ENCODE measurements around the gene KIAA1143. TPM values are rescaled to one million over a fixed set of nuclear protein-coding genes. Genes with fewer than 3 reads are reported as not detected.

The KIAA1143 gene
- total and polyA plus RNA-seq, 9 of the 15 experiments (the other 6 are each of a cell fraction or from before 2014, with no cell fraction given) = 25.6 to 72.0 (median 42.2) TPM

GRCh38 chr3:44734646-44735168 lies 26.7 kb downstream of the KIAA1143 start (continued):
- no peak for TF ChIP-seq JUND (IDR thresholded peaks at IDR 0.05; ENCODE audit: borderline replicate concordance, low read depth, low read length)
- TF ChIP-seq JUND (tag; IDR thresholded peaks at IDR 0.05; ENCODE audit: borderline replicate concordance, low read depth, low read length) = no peak
- TF ChIP-seq CLOCK (CRISPR knock-in tag; IDR thresholded peaks at IDR 0.05; ENCODE audit: borderline replicate concordance) = no peak
- no peak for TF ChIP-seq ILF3 (IDR thresholded peaks at IDR 0.05; ENCODE audit: borderline replicate concordance)

GRCh38 chr3:44729384-44729910 lies 32.0 kb downstream of the KIAA1143 start, which contains the start of gene ZNF501:
ZNF501 (plus strand) TSS chr3:44729635; CDS start chr3:44734422, 4,787 bp downstream.
- H3K4me3 ChIP-seq = peak within 1 kb of the TSS; percentile 62
- in situ Hi-C loops (cut with MboI) = no loop called here
- FAIRE-seq (peak; percentile 83), DNase-seq (ENCODE audit: extremely low read depth in 1 of 4, low spot score in 3 of 4) (peak; percentile 92 to 96 (median 94)), ATAC-seq (peak; percentile 100)
- CTCF ChIA-PET (ENCODE audit: low intra/inter-chr PET ratio) = no interaction called here
- no peaks in the 10 kb centered on the region for H4K20me1 ChIP-seq (replicated peaks; ENCODE audit: control insufficient read depth, insufficient read depth, low read length)
- no peaks in the 10 kb centered on the region for H3K79me2 ChIP-seq (ENCODE audit: control insufficient read depth, insufficient read depth, low read length)
- BruUV-seq (replicated peaks) = no TSS peak
- peaks cover 21% of the 10 kb centered on the region for H3K9me3 ChIP-seq (replicated peaks; ENCODE audit: control insufficient read depth, insufficient read depth, low read depth, low read length)
- H3K27ac ChIP-seq (ENCODE audit: extremely low read depth, low read depth, low read length) = peak within 1 kb of the TSS; percentile 52
- H3K9me1 ChIP-seq (ENCODE audit: control insufficient read depth, insufficient read depth, low read length) = no peaks in the 10 kb centered on the region
- peaks cover 0 to 6% of the 10 kb centered on the region in 2 experiments; a peak in 2 of 5 replicates for H3K4me1 ChIP-seq (replicated peaks in 1 of 2; ENCODE audit: control insufficient read depth in 2 of 2, insufficient read depth in 2 of 2, low read length in 2 of 2)
- no peaks in the 10 kb centered on the region for H3K27me3 ChIP-seq (ENCODE audit: control insufficient read depth in 2 of 2, insufficient read depth in 2 of 2, low read length in 2 of 2)
- POLR2A ChIA-PET = interaction anchor here (0.6 to 1.9 kb wide), 11 partner anchors 11 to 501 kb away, joined by 3 to 7 read pairs (median 4); partner anchors contain the start of genes KIAA1143, KIF15, ZNF35 and ZNF502
- intact Hi-C loops (cut with micrococcal nuclease) = loop anchor here (1.0 kb wide), 1 partner anchor 17 kb away; the partner anchor contains the start of gene ZNF502
- H3K4me2 ChIP-seq (ENCODE audit: insufficient read depth, low read length) = peak within 1 kb of the TSS; percentile 95
- H3K9ac ChIP-seq (ENCODE audit: insufficient read depth in 1 of 2, low read depth in 2 of 2, low read length in 2 of 2) = peak within 1 kb of the TSS; percentile 72 to 90
- WGBS (ENCODE audit: insufficient coverage, low coverage, missing lambda C conversion rate) = 5% methylated on average over 46 of the region's 46 CpGs
- peak within 1 kb of the TSS; percentile 97 for H2AFZ ChIP-seq (ENCODE audit: low read depth, low read length)
- no peaks in the 10 kb centered on the region for H3K36me3 ChIP-seq (ENCODE audit: control insufficient read depth, insufficient read depth, low read length)
- TF ChIP-seq BRD4 (IDR thresholded peaks at IDR 0.05) = peak; percentile 79; the same call in 1 of the 2 replicates
- peak; percentile 52 for TF ChIP-seq SPI1 (IDR thresholded peaks at IDR 0.05; ENCODE audit: borderline replicate concordance, low read depth, low read length)
- peak; percentile 55; the same call in 1 of the 2 replicates for TF ChIP-seq MBD2 (IDR thresholded peaks at IDR 0.05; ENCODE audit: borderline replicate concordance, low read depth)
- peak; percentile 100 for TF ChIP-seq CREM (IDR thresholded peaks at IDR 0.05; ENCODE audit: low read depth)
- no peak for TF ChIP-seq STAT5A (IDR thresholded peaks at IDR 0.05; ENCODE audit: borderline replicate concordance, low read length)
- TF ChIP-seq POLR2G (IDR thresholded peaks at IDR 0.05; ENCODE audit: low read depth, low read length) = peak; percentile 96
- TF ChIP-seq ARID1B (IDR thresholded peaks at IDR 0.05) = peak; percentile 10; the same call in 1 of the 2 replicates
- TF ChIP-seq, protein P1, sequence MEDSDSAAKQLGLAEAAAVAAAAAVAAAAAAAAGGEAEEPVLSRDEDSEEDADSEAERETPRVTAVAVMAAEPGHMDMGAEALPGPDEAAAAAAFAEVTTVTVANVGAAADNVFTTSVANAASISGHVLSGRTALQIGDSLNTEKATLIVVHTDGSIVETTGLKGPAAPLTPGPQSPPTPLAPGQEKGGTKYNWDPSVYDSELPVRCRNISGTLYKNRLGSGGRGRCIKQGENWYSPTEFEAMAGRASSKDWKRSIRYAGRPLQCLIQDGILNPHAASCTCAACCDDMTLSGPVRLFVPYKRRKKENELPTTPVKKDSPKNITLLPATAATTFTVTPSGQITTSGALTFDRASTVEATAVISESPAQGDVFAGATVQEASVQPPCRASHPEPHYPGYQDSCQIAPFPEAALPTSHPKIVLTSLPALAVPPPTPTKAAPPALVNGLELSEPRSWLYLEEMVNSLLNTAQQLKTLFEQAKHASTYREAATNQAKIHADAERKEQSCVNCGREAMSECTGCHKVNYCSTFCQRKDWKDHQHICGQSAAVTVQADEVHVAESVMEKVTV (CRISPR knock-in tag; IDR thresholded peaks at IDR 0.05) = no peak
- no peak for TF ChIP-seq ZFP30 (CRISPR knock-in tag; IDR thresholded peaks at IDR 0.05; ENCODE audit: borderline replicate concordance)
- 0 out of 2 replicates have a peak, but pooled peaks have one; percentile 17 for TF ChIP-seq HDAC2 (IDR thresholded peaks at IDR 0.05)
- TF ChIP-seq YY1 (IDR thresholded peaks at IDR 0.05; ENCODE audit: borderline replicate concordance in 1 of 3, control insufficient read depth in 1 of 3, extremely low read depth in 1 of 3, insufficient read depth in 3 of 3, insufficient read length in 1 of 3, insufficient replicate concordance in 2 of 3, low read depth in 1 of 3, low read length in 2 of 3) = peak in 2 of 3 experiments; percentile 44 to 70
- TF ChIP-seq HIVEP1 (CRISPR knock-in tag; IDR thresholded peaks at IDR 0.05) = no peak

Measured in K562 (cell line).